Germinal center (tissue), 1 donor: ENCODE measurements around the gene MRPL12.
"Not testable (repeated sequence)": the region's sequence is repeated elsewhere in the genome, so short reads cannot be mapped to it uniquely, and the experiment has no call there.

ENCODE experiments used
- DNase-seq: peaks from one replicate; pipeline ENCODE4 v3.0.0; 2012; ENCODE audit warnings: mixed read lengths, low spot score

Gene MRPL12

DNA sequence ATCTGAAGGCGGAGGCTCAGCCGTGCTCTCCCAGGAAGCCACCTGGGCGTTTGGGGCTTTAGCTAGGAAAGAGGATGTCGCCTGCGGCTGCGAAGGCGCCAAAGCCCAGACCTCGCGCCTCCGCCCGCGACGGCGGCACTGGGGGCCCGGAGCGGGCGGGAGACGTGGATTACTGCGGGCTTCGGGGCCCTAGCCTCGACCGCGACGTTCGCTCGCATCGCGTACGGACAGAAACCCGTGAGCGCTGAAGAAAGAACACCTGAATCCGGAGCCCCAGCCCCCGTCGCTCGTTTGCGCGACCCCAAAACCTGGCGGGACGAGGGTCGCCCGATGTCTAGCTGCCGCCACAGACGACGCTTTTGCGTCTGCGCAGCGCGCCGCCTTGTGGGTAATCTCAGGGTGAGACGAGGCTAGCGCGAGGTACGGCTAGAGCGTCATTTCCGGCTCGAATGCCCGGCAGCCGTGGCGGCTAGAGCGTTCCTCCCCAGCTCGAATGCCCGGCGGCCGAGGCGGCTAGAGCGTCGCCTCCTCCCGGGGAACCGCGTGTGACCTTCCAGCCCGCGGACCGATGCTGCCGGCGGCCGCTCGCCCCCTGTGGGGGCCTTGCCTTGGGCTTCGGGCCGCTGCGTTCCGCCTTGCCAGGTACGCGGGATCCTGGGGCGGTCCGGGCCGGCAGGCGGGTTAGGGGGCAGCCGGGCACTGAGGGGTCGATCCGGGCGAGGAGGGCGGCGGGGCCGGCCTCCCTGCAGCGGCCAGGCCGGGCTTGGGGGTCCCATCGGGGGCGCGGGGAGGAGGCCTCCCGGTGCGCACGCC is at the start of gene MRPL12:
TSS of gene MRPL12 (plus strand) at position 434 of the 813 bp plus-strand sequence. CDS start at position 569, 135 bp downstream.
- DNase-seq, result peak; percentile 94

DNA sequence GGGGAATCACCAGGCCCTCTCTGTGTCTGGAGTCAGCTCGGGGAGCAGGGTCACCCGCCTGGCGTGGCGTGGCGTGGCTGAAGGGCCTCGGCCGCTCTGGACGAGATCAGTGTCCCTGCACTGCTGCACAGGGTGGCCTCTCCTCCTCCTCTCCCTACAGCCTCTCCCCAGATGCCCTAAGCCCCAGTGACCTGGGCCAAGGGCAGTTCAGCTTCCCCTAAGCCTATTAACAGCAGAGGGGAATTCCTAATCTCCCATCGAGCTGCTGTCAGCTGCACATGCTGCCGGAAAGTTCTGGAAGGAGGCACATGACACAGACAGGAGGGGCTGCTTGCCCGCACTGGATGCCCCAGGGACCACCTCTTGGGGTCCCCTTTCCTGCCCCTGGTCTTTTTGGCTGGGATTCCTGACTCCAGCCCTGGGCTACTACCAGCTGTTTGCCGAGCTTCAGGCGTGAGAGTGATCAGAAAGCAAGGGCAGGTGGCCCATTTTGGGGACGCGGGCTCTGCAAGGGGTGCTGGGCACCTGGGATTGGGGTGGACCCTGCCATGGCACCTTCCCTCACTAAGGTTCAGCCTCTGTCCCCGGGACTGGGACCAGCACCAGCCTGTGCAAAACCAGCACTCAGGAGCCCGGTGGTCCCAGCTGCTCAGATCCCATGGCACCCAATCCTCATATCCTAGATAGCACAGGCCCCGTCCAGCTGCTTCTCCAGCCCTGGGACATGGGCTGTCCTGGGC is 47.6 kb upstream of the MRPL12 start:
- DNase-seq, result no peak

- no peak for DNase-seq
Observed at GRCh38 chr17:81656118-81656743, 46.9 kb upstream of the MRPL12 start, which contains the start of gene PDE6G. TSS of gene PDE6G (minus strand) at chr17:81656542. CDS start at chr17:81653305, 3,237 bp downstream.

DNA sequence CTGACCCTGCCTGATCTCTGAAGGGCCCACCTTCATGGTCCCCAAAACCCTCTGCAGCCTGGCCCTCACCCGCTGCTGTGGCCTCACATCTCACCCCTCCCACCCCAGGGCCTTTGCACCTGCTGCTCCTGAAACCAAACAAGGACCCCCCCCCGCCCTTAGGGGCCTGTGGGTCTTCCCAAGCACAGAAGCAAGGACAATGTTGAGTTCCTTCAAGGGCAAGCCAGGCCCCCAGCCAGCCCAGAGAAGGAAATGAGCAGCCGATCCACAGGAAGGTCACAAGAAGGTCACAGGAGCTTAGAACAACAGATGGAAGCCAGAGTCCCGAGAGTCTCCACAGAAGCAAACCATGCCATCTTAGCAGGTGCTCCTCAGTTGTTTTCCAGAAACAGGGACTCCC is 46.3 kb upstream of the MRPL12 start:
- no peak for DNase-seq

DNA sequence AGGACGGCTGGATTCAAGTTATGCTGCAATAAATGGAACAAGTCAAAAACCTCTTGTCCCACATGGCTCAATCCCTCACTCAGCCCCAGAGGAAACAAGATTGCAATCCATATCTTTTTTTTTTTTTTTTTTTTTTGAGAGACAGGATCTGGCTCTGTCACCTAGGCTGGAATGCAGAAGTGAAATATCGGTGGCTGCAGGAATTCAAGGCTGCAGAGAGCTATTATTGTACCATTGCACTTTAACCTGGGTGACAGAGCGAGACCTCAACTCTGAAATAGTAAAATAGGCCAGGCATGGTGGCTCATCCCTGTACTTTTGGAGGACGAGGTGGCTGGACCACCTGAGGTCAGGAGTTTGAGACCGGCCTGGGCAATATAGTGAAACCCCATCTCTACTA is 44.1 kb upstream of the MRPL12 start:
- DNase-seq, result no peak

- DNase-seq, result no peak
Observed at GRCh38 chr17:81660441-81660840, 42.7 kb upstream of the MRPL12 start.

DNA sequence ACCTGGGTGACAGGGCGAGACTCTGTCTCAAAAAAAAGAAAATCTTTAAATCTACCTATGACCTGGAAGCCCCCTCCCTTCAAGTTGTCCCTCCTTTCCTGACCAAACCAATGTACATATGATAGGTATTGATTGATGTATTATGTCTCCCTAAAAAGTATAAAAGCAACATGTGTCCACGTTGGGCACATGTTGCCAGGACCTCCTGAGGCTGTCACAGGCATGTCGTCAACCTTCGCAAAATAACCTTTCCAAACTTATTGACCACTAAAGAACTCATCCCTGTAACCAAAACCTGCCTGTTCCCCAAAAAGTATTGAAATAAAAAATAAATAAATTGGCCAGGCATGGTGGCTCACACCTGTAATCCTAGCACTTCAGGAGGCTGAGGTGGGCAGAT is 41.2 kb upstream of the MRPL12 start:
- no peak for DNase-seq

DNA sequence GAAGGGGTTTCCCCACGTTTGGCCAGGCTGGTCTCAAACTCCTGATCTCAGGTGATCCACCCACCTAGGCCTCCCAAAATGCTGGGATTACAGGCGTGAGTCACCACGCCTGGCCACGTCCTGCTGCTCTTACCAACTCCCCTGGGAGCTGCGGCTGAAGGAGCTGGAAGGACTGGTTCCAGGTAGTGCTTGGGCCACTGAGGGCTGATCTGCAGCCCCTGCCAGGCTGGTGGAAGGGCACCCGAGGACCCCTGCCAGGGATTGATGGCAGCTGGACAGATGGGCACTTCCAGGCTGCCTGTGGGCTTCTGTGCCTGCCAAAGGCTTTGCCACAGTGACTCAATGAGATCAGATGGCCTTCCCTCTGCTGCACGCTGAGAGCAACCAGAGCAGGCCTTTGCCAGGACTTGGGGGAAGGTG is 39.1 kb upstream of the MRPL12 start:
- DNase-seq, result no peak

GRCh38 chr17:81665205-81666091 is 37.7 kb upstream of the MRPL12 start:
- no peak for DNase-seq

DNA sequence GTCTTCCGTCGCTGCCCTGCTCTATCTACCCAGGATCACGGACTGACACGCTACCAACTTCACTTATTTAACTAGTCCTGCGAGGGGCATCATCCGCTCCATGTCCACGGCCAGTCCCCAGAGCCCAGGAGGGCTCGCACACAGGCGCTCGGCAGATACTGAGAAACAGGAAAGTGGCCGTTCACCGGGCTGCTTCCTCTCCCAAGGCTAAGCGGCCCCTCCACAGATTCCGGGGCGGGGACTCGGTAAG is 37.1 kb upstream of the MRPL12 start:
- no peak for DNase-seq

GRCh38 chr17:81666342-81667191 is 36.6 kb upstream of the MRPL12 start, which contains the start of the genes CCDC137 and OXLD1:
TSS of gene CCDC137 (plus strand) at chr17:81666737. CDS start at chr17:81666767, 30 bp downstream.
TSS of gene OXLD1 (minus strand) at chr17:81666605. CDS start at chr17:81666577, 28 bp downstream.
- DNase-seq, result peak; percentile 95

DNA sequence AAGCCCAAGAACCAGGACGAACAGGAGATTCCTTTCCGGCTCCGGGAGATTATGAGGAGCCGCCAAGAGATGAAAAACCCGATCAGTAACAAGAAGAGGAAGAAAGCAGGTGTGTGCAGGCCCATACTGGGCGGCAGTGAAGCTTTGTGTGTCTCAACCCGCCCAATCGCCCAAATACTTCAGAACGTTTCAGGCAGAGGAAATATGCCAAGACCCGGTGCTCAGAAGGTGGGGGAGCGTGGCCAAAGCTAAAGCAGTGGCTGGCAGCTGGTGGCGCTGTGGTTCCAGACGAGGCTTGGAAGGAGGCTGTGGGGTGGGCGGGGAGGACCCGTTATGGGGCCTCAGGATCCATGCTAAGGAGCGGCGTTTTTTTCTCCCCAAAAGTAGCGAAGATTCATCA is 35.4 kb upstream of the MRPL12 start:
- DNase-seq, result no peak

GRCh38 chr17:81672504-81672903 is 30.7 kb upstream of the MRPL12 start:
- DNase-seq, result no peak

- no peak for DNase-seq
Observed at GRCh38 chr17:81672954-81673353, 30.2 kb upstream of the MRPL12 start.

- no peak for DNase-seq
Observed at GRCh38 chr17:81673561-81674258, 29.5 kb upstream of the MRPL12 start.

DNA sequence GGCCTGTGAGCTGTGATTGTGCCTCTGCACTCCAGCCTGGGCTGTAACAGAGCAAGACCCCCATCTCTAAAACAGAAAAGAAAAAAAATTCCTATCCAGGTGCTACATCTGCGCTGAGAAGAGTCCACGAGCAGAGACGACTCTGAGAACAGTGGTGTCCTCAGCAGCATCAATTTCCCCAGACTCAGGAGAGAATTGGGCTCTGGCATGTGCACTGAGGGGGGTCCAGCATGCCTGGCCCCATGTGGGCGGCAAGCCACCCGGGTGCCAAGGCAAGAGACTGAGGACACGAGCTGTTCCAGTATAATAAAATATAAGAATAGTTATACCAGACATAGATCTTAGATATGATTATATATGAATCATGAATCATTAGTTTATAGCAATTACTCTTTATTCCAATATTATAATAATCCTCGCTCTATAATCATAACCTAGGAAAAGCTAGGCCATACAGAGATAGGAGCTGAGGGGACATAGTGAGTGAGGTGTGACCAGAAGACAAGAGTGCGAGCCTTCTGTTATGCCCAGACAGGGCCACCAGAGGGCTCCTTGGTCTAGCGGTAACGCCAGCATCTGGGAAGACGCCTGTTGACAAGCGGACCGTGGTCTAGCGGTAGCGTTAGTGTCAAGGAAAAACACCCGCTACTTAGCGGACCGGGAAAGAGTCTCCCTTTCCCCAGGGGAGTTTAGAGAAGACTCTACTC is 27.5 kb upstream of the MRPL12 start:
- not testable (repeated sequence) for DNase-seq

DNA sequence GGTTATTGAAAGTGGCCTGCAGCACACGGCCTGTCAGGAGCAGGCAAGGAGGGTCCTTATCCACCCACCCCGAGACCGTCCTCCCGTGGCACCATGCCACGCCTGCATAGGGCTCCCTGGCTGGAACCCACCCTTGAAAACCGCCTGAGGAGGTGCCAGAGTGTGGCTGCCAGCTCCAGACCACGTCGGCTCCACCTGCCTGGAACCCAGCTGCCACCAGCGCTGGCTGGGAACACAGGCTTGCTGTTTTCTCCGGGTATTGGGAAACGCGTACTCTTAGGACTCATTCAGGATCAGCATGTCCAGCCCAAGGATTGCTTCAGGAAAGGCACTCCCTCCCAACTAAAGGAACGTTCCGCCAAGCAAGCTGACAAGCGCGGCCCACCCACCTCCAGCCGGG is 26.3 kb upstream of the MRPL12 start:
- DNase-seq, result no peak

GRCh38 chr17:81680150-81680549 is 23.0 kb upstream of the MRPL12 start:
- no peak for DNase-seq

- DNase-seq, result no peak
Observed at GRCh38 chr17:81681672-81682071, 21.5 kb upstream of the MRPL12 start.
